ENCODE data around the gene LILRA5.
"Not testable (repeated sequence)": the region's sequence is repeated elsewhere in the genome, so short reads cannot be mapped to it uniquely, and the experiment has no call there.

The LILRA5 gene

DNA sequence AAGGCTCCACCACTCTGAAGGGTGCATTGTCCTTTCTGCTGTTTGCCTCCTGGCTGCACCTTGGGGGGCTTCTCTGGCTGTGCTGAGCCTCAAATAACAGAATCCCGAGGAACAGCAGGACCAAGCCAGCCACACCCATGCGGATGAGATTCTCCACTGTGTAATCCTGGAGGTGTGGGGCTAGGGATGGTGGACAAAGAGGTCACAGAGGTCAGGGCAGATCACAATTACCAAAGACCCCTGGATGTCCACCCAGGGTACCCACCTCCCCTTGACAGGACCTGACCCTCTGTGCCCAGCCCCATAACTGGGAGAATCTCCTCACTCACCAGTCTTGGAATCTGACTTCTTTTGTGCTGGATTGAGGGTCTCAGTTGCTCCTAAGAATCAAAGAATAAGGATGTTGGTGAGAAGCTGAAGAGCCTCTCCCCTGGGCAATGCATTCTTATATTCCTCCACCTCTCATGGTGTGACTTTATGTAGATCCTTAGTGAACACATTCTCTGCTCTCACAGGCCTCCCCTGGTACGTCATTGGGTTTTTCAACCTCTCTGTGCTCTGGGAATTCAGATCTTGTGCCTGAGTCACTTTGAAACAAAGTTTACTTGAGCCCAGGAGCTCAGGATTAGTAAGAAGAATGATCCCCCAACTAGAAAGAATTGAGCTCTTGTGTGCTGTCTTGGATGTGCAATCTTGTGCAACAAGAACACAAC lies 20.8 kb upstream of the LILRA5 start:
- DNase-seq (ENCODE audit: low read depth) = no peak

GRCh38 chr19:54332149-54332548 lies 19.2 kb upstream of the LILRA5 start:
- DNase-seq (ENCODE audit: low read depth) = no peak

DNA sequence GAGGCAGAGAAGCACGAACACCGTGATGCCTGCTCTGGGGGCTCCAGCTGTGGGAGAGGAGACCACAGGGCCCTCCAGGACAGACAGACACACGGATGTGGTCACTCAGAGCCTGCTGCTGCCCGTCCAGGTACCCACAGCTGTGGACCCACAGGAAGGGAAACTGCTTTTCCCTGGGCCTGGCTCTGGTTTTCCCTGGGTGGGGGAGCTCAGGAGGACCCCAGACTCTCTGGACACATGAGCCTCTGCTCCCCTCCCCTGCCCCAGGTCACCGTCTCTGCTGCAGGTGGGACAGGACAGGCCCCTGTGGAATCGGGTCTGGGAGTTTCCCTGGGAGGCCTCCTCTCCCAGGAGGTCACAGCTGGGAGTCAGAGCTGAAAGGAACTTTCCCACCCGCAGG lies 18.7 kb upstream of the LILRA5 start:
- no peak for DNase-seq (ENCODE audit: low read depth)

GRCh38 chr19:54329476-54330165 lies 16.7 kb upstream of the LILRA5 start:
- DNase-seq (ENCODE audit: low read depth) = no peak

- DNase-seq (ENCODE audit: low read depth) = not testable (repeated sequence)
Measured at GRCh38 chr19:54328781-54329180, 15.8 kb upstream of the LILRA5 start.

DNA sequence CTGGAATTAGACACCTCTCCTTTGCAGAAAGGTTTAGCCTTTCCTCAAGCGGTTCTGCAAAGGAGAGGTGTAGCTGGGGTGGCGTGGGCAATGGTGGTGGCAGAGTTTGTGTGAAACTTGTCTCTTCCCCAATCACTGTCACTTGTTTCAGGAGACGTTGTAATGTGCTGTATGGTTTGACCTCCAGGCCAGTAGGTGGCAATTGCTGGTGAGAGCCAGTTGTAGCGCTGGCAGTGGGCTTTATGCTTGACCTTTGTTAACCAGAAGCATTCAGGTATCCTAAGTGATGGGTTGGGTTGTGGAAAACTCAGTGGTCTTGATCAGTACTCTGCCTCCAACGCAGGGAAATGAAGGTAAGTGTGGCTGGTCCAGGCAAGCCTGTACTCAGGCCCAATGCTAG lies 12.7 kb upstream of the LILRA5 start:
- no peak for DNase-seq (ENCODE audit: low read depth)

GRCh38 chr19:54325194-54325621 lies 12.2 kb upstream of the LILRA5 start:
- DNase-seq (ENCODE audit: low read depth) = no peak

DNA sequence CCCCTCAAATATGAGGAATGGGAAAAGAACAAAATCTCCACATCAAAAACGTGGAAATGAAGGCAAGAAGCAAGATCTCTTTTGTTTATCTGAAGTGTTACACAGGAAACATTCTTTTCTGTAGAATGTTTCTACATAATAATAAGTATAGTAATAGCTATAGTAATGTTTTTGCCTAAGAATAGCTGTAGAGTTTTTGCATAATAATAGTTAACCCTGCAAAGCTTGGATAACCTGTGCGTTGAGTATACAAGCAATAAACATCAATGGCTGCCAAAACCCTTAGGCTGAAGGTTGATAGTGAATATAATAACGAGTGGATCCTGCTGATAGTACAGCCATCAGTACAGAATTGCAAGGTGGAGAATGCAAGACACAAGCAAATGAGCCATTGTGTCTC lies 11.1 kb upstream of the LILRA5 start:
- no peak for DNase-seq (ENCODE audit: low read depth)

GRCh38 chr19:54322934-54323333 lies 10.0 kb upstream of the LILRA5 start:
- not testable (repeated sequence) for DNase-seq (ENCODE audit: low read depth)

DNA sequence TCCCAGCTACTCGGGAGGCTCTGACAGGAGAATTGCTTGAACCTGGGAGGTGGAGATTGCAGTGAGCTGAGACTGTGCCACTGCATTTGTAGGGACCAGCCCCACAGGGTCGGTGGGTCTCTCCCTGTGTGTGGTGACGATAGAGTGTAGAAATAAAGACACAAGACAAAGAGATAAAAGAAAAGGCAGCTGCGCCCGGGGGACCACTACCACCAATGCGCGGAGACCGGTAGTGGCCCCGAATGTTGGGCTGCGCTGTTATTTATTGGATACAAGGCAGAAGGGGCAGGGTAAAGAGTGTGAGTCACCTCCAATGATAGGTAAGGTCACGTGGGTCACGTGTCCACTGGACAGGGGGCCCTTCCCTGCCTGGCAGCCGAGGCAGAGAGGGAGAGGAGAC lies 9.3 kb upstream of the LILRA5 start:
- not testable (repeated sequence) for DNase-seq (ENCODE audit: low read depth)

DNA sequence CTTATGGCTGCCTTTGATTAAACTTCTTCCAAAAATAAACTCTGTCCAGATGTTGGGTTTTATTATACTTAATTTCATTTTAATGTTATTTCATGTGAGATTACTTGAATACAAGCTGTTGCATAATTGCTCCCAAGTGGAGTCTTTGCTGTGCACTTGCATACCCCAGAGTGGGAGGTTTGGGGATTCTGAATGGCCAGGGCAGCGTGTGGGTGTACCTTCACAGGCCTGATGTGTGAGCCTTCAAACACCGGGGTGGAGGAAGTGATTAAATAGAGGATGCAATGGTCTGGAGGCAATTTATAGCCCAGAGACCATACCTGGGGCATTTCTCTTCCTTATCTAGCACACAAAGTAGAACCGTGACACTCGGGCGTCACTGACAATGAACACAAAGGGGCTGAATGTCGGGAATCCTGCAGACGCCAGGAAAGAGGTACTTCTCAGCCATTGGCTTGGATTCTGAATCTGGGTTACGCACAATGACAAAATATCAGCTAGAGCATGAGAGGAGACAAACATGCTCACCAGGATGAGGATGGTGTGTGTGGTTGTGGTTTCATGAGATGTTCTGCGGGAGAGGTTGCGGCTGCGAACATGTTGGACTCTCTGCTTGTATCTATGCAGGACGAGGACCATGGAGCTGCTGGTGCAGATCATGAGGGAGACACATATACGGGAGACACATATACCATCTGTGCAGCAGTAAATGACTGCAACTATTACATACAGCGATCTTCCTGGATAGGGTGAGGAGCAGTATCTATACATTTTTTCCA lies 7.1 kb upstream of the LILRA5 start:
- DNase-seq (ENCODE audit: low read depth) = no peak

DNA sequence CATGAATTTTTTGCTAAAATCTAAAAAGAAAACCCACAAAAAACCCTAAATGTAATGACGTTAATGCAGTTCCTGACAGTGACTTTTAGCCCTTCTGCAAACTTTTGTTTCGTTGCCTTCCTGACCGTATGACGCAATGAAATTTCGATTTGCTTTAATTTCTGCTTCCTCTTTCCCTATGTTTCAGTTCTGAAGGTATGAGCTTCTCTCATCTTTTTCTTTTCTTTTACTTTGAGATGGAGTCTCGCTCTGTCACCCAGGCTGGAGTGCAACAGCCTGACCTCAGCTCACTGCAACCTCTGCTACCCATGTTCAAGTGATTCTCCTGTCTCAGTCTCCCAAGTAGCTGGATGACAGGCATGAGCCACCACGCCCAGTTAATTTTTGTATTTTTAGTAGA lies 6.1 kb upstream of the LILRA5 start:
- no peak for DNase-seq (ENCODE audit: low read depth)

DNA sequence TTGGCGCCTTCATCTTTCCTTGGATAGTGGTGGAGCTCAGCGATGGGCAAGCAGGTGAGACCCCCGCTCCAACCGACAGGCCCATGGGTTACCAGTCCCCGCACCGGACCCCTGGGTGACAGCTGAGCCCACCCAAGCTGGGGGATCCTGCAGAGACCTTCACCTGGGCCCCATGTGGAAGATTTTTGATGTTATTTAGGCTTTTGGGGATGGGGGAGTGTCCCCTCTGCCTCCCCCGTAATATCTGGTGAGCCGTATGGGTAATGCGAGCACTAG lies 4.9 kb upstream of the LILRA5 start:
- DNase-seq (ENCODE audit: low read depth) = no peak

- no peak for DNase-seq (ENCODE audit: low read depth)
Measured at GRCh38 chr19:54317108-54317964, 4.4 kb upstream of the LILRA5 start.

GRCh38 chr19:54316746-54317107 lies 3.8 kb upstream of the LILRA5 start:
- DNase-seq (ENCODE audit: low read depth) = no peak

DNA sequence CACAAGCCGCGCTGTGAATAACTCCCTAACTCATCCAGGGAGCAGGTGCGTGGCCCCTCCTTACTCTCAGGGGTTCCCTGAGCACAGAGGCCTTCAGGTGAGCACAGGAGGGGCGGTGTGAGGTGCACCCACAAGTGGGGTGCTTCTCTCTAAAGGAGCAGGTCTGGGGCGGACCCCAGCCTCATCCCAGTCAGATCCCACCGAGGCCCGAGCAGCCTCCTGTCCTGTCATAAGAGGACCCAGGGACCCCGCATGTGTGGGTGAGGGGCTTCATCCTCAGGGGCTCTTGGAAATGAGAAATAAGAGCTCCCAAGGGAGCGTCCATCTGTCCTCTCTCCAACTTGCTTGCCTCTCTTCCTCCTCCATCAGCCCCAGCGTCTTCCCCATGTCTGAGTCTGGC lies 3.0 kb upstream of the LILRA5 start:
- DNase-seq (ENCODE audit: low read depth) = no peak

GRCh38 chr19:54312011-54312410 lies 955 bp downstream of the LILRA5 start:
- no peak for DNase-seq (ENCODE audit: low read depth)

DNA sequence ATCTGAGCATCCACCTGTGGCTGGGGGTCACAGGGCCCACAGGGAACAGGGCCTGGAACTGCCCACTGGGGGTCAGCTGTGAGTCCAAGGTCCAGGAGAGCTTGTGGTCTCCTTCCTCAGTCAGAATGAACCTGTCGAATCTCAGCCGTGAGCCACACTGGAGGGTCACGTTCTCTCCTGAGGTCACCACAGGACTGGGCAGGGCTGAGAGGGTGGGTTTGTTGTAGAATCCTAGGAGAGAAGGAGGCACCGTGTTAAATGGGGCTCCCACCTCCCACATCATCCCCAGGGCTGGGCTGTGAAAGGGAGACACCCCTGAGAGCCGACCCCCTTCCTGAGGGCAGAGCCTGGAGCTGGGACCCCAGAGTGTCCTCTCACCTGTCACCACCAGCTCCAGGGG lies 1.5 kb downstream of the LILRA5 start:
- DNase-seq (ENCODE audit: low read depth) = no peak

DNA sequence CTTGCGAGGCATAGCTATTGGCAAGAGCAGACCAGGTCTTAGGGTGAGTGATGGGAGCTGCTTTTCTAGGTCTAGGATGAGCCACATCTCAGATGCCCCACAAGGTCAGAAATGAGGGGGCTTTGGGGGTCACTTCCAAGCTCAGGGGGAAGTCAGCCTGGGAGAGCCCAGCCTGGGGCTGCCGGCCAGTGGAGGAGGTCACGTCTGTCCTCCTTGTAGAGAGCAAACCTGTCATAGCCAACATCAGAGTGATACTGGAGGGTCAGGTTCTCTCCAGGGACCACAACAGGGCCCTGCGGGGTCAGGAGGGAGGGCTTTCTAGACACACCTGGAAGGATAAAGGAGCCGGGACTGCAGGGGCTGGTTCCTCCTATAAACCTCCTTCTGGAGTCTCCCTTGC lies 2.4 kb downstream of the LILRA5 start:
- DNase-seq (ENCODE audit: low read depth) = no peak

- DNase-seq (ENCODE audit: low read depth) = no peak
Measured at GRCh38 chr19:54309811-54310210, 3.2 kb downstream of the LILRA5 start.

GRCh38 chr19:54307389-54308020 lies 5.5 kb downstream of the LILRA5 start:
- DNase-seq (ENCODE audit: low read depth) = no peak

- DNase-seq (ENCODE audit: low read depth) = no peak
Measured at GRCh38 chr19:54305141-54305540, 7.8 kb downstream of the LILRA5 start.
